Measurements from ENCODE around the gene KDM4C. TPM values are rescaled to one million over a fixed set of nuclear protein-coding genes. Genes with fewer than 3 reads are reported as not detected.

The KDM4C gene
- total and polyA plus RNA-seq, 2 of the 13 experiments (the other 11 are each of a cell fraction or from before 2014, with no cell fraction given), result 19.4 to 23.6 TPM

DNA sequence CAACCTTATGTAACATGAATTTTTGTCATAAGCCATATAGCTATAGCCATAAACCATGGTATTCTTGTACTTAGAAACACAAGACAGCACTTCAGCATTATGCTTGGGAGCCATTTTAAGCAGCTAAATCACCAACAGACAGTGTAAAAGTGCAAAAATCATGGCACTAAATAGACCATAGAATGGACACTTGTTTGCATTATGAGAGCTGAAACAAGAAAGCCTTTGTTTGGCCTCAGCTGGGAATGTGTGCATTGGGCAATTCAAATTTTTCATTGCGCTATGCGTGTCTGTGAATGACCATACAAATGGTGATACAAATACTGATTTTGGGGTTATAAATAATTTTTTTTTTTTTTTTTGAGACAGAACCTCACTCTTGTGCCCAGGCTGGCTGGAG is 23.7 kb downstream of the KDM4C start (continued):
- TF ChIP-seq, protein P1, sequence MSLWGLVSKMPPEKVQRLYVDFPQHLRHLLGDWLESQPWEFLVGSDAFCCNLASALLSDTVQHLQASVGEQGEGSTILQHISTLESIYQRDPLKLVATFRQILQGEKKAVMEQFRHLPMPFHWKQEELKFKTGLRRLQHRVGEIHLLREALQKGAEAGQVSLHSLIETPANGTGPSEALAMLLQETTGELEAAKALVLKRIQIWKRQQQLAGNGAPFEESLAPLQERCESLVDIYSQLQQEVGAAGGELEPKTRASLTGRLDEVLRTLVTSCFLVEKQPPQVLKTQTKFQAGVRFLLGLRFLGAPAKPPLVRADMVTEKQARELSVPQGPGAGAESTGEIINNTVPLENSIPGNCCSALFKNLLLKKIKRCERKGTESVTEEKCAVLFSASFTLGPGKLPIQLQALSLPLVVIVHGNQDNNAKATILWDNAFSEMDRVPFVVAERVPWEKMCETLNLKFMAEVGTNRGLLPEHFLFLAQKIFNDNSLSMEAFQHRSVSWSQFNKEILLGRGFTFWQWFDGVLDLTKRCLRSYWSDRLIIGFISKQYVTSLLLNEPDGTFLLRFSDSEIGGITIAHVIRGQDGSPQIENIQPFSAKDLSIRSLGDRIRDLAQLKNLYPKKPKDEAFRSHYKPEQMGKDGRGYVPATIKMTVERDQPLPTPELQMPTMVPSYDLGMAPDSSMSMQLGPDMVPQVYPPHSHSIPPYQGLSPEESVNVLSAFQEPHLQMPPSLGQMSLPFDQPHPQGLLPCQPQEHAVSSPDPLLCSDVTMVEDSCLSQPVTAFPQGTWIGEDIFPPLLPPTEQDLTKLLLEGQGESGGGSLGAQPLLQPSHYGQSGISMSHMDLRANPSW (CRISPR knock-in tag; IDR thresholded peaks at IDR 0.05; ENCODE audit: borderline replicate concordance), result no peak
- no peak for TF ChIP-seq KDM2A (CRISPR knock-in tag; IDR thresholded peaks at IDR 0.05; ENCODE audit: borderline replicate concordance, low read depth)
- TF ChIP-seq NR1H2 (CRISPR knock-in tag; IDR thresholded peaks at IDR 0.05; ENCODE audit: borderline replicate concordance, low read depth), result no peak
- TF ChIP-seq NFE2L1 (CRISPR knock-in tag; IDR thresholded peaks at IDR 0.05; ENCODE audit: borderline replicate concordance), result no peak
- TF ChIP-seq ZNF468 (CRISPR knock-in tag; IDR thresholded peaks at IDR 0.05), result no peak
- no peak for TF ChIP-seq REXO4 (CRISPR knock-in tag; IDR thresholded peaks at IDR 0.05; ENCODE audit: borderline replicate concordance)
- TF ChIP-seq ZNF264 (CRISPR knock-in tag; IDR thresholded peaks at IDR 0.05), result no peak
- TF ChIP-seq ZNF3 (CRISPR knock-in tag; IDR thresholded peaks at IDR 0.05), result peak; percentile 84
- TF ChIP-seq NR2F6 (IDR thresholded peaks at IDR 0.05), result no peak
- TF ChIP-seq NR2F6 (CRISPR knock-in tag; IDR thresholded peaks at IDR 0.05), result no peak
- TF ChIP-seq ZNF225 (CRISPR knock-in tag; IDR thresholded peaks at IDR 0.05), result no peak
- no peak for TF ChIP-seq ZNF746 (CRISPR knock-in tag; IDR thresholded peaks at IDR 0.05)
- TF ChIP-seq CEBPB (IDR thresholded peaks at IDR 0.05; ENCODE audit: borderline replicate concordance, low read depth, low read length), result peak; percentile 96
- TF ChIP-seq ZNF44 (CRISPR knock-in tag; IDR thresholded peaks at IDR 0.05), result no peak
- TF ChIP-seq MTF2 (CRISPR knock-in tag; IDR thresholded peaks at IDR 0.05; ENCODE audit: borderline replicate concordance), result no peak
- no peak for TF ChIP-seq ZNF556 (CRISPR knock-in tag; IDR thresholded peaks at IDR 0.05; ENCODE audit: borderline replicate concordance)
- no peak for TF ChIP-seq KDM6A (CRISPR knock-in tag; IDR thresholded peaks at IDR 0.05; ENCODE audit: low read depth)
- no peak for TF ChIP-seq HNRNPLL (IDR thresholded peaks at IDR 0.05; ENCODE audit: low read depth, low read length, poor library complexity, severe bottlenecking)
- TF ChIP-seq MEIS1 (CRISPR knock-in tag; IDR thresholded peaks at IDR 0.05; ENCODE audit: borderline replicate concordance), result no peak
- no peak for TF ChIP-seq MBD4 (IDR thresholded peaks at IDR 0.05; ENCODE audit: borderline replicate concordance, low read length)
- TF ChIP-seq CBX2 (IDR thresholded peaks at IDR 0.05; ENCODE audit: low read depth, low read length), result no peak
- TF ChIP-seq CBX2 (CRISPR knock-in tag; IDR thresholded peaks at IDR 0.05; ENCODE audit: low read depth), result no peak
- no peak for TF ChIP-seq RELA (CRISPR knock-in tag; IDR thresholded peaks at IDR 0.05)
- TF ChIP-seq, protein P2, sequence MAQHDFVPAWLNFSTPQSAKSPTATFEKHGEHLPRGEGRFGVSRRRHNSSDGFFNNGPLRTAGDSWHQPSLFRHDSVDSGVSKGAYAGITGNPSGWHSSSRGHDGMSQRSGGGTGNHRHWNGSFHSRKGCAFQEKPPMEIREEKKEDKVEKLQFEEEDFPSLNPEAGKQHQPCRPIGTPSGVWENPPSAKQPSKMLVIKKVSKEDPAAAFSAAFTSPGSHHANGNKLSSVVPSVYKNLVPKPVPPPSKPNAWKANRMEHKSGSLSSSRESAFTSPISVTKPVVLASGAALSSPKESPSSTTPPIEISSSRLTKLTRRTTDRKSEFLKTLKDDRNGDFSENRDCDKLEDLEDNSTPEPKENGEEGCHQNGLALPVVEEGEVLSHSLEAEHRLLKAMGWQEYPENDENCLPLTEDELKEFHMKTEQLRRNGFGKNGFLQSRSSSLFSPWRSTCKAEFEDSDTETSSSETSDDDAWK (CRISPR knock-in tag; IDR thresholded peaks at IDR 0.05), result no peak
- no peak for TF ChIP-seq SMARCE1 (IDR thresholded peaks at IDR 0.05; ENCODE audit: borderline replicate concordance)
- no peak for TF ChIP-seq NAIF1 (CRISPR knock-in tag; IDR thresholded peaks at IDR 0.05; ENCODE audit: borderline replicate concordance)
- TF ChIP-seq CC2D1A (CRISPR knock-in tag; IDR thresholded peaks at IDR 0.05), result no peak
- TF ChIP-seq ZNF644 (CRISPR knock-in tag; IDR thresholded peaks at IDR 0.05; ENCODE audit: low read depth), result peak; percentile 90
- TF ChIP-seq ZNF782 (CRISPR knock-in tag; IDR thresholded peaks at IDR 0.05; ENCODE audit: borderline replicate concordance), result no peak
- TF ChIP-seq MAFG (CRISPR knock-in tag; IDR thresholded peaks at IDR 0.05), result no peak
